HAP-1 (cell line): ENCODE data around the gene ZNF611.

Experiments used
- DNase-seq, 2 experiments: peaks; one replicate each; pipeline ENCODE4 v3.0.0-alpha.2; 2016 to 2020; ENCODE audit warnings: low spot score in 2 of 2
- H3K27me3 ChIP-seq: fragments of 250-450 bp; sonication (Bioruptor Pico); 2 replicates; pipeline ENCODE4 v1.5.1; 2020; ENCODE audit warnings: low read depth, mild to moderate bottlenecking, moderate library complexity
- H3K36me3 ChIP-seq: fragments of 250-450 bp; sonication (Bioruptor Pico); replicated peaks from 2 replicates; pipeline ENCODE4 v1.5.1; 2020; ENCODE audit warnings: mild to moderate bottlenecking
- H3K4me1 ChIP-seq: fragments of 250-450 bp; sonication (Bioruptor Pico); 2 replicates; pipeline ENCODE4 v1.5.1; 2020; ENCODE audit warnings: mild to moderate bottlenecking
- H3K4me3 ChIP-seq: fragments of 250-450 bp; sonication (Bioruptor Pico); 2 replicates; pipeline ENCODE4 v1.5.1; 2020; ENCODE audit warnings: mild to moderate bottlenecking, moderate library complexity
- H3K9me3 ChIP-seq: fragments of 250-450 bp; sonication (Bioruptor Pico); 2 replicates; pipeline ENCODE4 v1.5.1; 2020; ENCODE audit warnings: mild to moderate bottlenecking, moderate library complexity
- in situ Hi-C: fragments of 300-500 bp; cut with MboI; formaldehyde crosslinking; loops from 3 replicates; pipeline ENCODE4 v1.14.3; 2020; ENCODE audit warnings: low sequenced_read_pairs, inconsistent platforms, mixed read lengths

ZNF611 gene

DNA sequence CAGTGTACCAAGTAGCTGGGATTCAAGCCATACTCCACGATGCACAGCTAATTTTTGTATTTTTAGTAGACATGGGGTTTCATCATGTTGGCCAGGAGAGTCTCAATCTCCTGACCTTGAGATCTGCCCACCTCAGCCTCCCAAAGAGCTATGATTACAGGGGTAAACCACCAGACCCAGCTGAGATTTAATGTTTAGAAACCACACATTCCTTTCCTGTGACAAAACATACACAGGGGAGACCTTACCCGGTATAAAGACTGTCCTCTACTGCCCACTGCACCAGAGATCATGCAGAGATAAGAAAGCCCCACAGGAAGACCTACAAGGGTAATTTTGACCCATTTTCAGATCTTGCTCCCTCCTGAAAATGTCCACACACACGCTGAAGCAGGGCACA is 73.9 kb downstream of the ZNF611 start:
- Histone ChIP-seq H3K36me3 (peaks cover 20% of the 10 kb centered on the region), H3K9me3 (no peaks in the 10 kb centered on the region), H3K4me3 (no peak overlapping the region), H3K27me3 (no peaks in the 10 kb centered on the region), H3K4me1 (no peaks in the 10 kb centered on the region)
- DNase-seq = no peak
- in situ Hi-C loops = no loop called here

DNA sequence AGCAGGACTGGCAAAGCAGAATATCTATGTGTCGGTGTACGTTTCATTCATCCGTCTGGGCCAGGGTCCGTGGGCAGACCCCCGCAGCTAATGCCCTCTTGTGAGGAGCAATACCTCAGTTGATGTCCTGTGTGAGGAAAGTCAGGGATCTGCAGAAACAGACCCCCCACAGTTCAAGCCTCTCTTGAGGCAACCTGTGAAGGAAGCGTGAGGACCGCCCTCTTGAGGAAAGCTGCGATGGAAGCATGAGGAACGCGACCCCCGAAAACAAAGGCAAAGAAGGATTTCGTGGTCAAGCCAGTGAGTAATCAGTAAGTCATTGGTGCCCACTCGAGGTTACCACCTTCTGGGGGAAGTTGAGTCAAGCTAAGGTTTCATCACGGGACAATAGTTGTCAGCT is 75.8 kb downstream of the ZNF611 start:
- H3K4me3 ChIP-seq = no peak overlapping the region
- peaks cover 30% of the 10 kb centered on the region for H3K36me3 ChIP-seq
- H3K4me1 ChIP-seq = no peaks in the 10 kb centered on the region
- DNase-seq = no peak
- in situ Hi-C loops = no loop called here
- H3K9me3 ChIP-seq = no peaks in the 10 kb centered on the region
- no peaks in the 10 kb centered on the region for H3K27me3 ChIP-seq

DNA sequence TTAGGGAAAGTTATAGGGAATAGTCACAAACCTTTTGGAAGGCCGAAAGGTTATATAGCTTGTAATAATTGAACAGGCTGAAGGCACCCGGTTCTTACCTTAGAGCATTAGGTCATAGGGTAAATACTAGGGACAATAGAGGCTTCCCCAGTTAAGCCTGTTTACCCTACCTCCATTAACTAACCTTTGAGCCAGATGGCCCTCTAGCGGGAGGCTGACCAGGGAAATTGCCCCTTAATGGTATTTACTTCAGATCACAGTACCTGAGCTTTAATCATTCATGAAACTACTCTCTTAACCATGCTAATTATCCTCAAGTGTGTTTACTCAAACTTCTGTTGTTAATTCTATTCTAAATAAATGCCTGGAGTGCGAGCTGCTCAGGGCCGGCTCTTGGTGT is 76.2 kb downstream of the ZNF611 start:
- H3K9me3 ChIP-seq = no peaks in the 10 kb centered on the region
- H3K36me3 ChIP-seq = peaks cover 35% of the 10 kb centered on the region
- in situ Hi-C loops = no loop called here
- H3K4me1 ChIP-seq = no peaks in the 10 kb centered on the region
- no peak overlapping the region for H3K4me3 ChIP-seq
- no peaks in the 10 kb centered on the region for H3K27me3 ChIP-seq
- no peak for DNase-seq

GRCh38 chr19:52653161-52653560 is 81.7 kb downstream of the ZNF611 start:
- in situ Hi-C loops = no loop called here
- no peak overlapping the region for H3K4me3 ChIP-seq
- H3K36me3 ChIP-seq = peaks cover 25% of the 10 kb centered on the region
- no peak for DNase-seq
- H3K27me3 ChIP-seq = no peaks in the 10 kb centered on the region
- H3K4me1 ChIP-seq = no peaks in the 10 kb centered on the region
- H3K9me3 ChIP-seq = no peaks in the 10 kb centered on the region
